Measurements from ENCODE around the gene PRDM7.

The PRDM7 gene

GRCh38 chr16:90035902-90036301 lies 41.2 kb downstream of the PRDM7 start:
- DNase-seq (ENCODE audit: low spot score) = no peak

- no peak for DNase-seq (ENCODE audit: low spot score)
Observed at GRCh38 chr16:90034504-90034903, 42.6 kb downstream of the PRDM7 start.

GRCh38 chr16:90033387-90033786 lies 43.7 kb downstream of the PRDM7 start:
- DNase-seq (ENCODE audit: low spot score) = no peak

DNA sequence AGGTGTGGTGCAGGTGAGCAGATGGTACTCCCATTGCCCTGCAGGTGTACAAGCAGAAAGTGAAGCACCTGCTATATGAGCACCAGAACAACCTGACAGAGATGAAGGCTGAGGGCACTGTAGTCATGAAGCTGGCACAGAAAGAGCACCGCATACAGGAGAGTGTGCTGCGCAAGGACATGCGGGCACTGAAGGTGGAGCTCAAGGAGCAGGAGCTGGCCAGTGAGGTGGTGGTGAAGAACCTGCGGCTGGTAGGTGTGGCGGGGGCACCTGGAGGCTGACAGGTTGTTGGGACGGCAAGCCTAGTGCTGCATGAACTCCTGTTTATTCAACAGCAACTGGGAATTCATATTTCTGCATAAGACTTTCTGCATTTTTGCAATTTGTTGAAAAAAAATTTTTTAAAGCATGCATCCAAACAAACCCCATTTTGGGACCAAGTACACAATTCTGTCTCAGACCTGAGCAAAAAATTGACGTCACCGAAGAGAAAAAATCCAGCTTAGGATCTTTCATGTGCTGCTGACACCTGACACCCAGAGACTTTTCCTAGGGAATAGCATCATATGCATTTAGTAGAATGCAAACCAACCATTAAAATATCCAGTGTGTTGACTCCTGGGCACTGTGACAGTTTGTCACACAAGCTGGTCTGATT lies 44.3 kb downstream of the PRDM7 start:
- DNase-seq (ENCODE audit: low spot score) = no peak

DNA sequence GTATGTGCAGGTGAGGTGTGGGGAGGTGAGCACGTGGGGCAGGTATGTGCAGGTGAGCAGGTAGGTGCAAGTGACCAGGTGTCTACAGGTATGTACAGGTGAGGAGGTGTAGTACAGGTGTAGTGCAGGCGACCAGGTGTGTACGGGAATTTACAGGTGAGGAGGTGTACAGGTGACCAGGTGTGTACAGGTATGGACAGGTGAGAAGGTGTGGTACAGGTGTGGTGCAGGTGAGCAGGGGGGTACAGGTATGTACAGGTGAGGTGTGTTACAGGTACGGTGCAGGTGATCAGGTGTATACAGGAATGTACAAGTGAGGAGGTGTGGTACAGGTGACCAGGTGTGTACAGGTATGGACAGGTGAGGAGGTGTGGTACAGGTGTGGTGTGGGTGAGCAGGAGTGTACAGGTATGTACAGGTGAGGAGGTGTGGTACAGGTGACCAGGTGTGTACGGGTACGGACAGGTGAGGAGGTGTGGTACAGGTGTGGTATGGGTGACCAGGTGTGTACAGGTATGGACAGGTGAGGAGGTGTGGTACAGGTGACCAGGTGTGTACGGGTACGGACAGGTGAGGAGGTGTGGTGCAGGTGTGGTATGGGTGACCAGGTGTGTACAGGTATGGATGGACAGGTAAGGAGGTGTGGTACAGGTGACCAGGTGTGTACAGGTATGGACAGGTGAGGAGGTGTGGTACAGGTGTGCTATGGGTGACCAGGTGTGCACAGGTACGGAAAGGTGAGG lies 45.0 kb downstream of the PRDM7 start:
- DNase-seq (ENCODE audit: low spot score) = peak; percentile 64

GRCh38 chr16:90031186-90031930 lies 45.8 kb downstream of the PRDM7 start:
- DNase-seq (ENCODE audit: low spot score) = no peak

- DNase-seq (ENCODE audit: low spot score) = no peak
Observed at GRCh38 chr16:90028985-90029384, 48.1 kb downstream of the PRDM7 start.

DNA sequence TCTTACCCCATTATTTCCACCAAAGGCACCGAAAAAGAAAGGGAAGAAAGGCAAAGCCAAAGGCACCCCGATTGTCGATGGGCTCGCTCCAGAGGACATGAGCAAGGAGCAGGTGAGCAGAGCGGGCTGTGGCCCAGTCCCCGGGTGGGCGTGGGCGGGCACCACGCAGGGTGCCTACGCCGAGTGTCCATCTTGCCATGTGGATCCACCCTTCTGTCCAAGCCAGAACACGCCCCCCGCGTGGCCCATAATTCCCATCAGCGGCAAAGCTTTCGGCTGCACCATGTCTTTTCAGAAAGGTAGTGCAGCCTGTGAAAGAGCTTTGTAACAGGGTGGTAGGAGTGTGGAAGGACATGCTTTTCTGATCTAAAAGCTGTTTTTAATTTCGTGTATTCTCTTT lies 49.5 kb downstream of the PRDM7 start:
- DNase-seq (ENCODE audit: low spot score) = no peak

GRCh38 chr16:90026135-90026534 lies 51.0 kb downstream of the PRDM7 start:
- DNase-seq (ENCODE audit: low spot score) = no peak

GRCh38 chr16:90023078-90023447 lies 54.1 kb downstream of the PRDM7 start:
- no peak for DNase-seq (ENCODE audit: low spot score)

GRCh38 chr16:90022209-90023077 lies 54.7 kb downstream of the PRDM7 start:
- peak; percentile 98 for DNase-seq (ENCODE audit: low spot score)

- no peak for DNase-seq (ENCODE audit: low spot score)
Observed at GRCh38 chr16:90020838-90021382, 56.2 kb downstream of the PRDM7 start.

- no peak for DNase-seq (ENCODE audit: low spot score)
Observed at GRCh38 chr16:90020260-90020837, 56.8 kb downstream of the PRDM7 start.

DNA sequence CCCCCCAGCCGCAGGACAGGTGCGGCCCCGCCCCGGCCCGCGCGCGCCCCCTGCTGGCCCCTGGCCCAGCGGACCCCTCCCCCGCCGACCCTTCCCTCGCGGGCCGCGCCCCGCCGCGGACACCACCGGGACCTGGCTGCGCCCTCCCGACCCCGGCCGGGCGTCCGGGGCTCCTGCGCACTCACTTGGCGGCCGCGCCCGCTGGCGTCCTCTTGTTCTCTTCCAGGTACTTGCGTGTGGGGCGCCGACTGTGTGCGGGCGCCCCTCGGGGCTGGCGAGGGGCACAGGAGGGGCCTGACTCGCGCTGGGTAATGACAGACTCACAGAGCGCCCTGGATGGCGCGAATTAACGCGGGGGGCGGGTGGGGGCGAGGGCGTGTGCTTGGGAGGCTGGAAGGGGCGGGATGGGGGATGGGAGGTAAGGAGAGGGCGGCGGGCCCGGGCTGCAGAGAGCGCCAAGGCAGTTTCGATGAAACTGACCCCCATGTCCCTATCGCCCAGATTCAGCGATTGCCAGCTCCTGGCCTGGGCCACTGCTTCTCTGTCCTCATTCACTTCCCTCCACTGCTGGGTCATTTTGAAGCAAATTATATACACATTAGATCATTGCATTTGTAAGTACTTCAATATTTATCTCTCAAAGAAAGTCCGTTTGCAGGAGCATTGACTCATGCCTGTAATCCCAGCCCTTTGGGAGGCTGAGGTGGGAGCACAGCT lies 57.4 kb downstream of the PRDM7 start:
- peak; percentile 68 for DNase-seq (ENCODE audit: low spot score)

DNA sequence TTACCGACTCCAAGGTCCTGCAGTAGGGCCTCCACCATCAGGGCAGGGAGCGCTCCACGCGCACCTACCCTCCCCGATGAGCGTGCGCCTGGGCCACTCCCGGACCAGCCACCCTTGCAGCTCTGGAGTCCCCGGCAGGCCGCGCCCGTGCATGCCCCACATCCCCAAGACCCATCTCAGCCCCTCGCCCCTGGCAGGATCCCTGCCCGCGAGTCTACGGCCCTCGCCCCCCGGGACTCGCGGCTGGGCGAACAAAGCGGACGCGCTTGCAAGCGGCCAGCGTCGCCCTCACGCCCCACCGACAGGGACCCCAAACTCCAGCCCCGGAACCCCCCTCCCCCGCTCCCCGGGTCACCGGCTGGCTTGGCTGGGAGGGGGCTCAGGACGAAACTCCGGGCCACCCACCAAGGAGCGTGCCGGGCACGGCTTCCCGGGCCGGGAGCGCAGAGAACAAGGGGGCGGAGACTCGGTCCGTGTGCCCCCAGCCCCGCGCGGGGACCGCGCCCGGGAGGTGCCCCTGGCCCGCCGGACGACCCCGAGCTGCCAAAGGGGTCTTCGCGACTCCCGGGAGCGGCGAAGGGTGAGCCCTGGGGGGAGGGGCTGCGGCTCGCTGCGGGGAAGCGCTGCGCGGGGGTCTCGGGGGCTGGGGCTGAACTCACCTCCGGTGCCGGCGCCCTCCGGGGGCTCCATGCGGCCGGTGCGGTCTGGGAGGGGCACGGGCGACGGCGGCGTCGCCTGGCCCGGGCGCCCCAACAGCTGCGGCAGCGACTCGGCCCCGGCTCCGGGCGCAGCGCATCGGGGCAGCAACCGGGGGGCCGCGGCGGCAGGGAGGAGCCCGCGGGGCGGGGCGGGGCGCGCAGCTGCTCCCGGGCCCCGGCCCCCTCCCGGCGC lies 58.2 kb downstream of the PRDM7 start, which contains the start of gene DBNDD1:
DBNDD1 (minus strand) TSS at position 805 of the 891 bp plus-strand sequence; CDS start at position 690, 115 bp downstream.
- DNase-seq (ENCODE audit: low spot score) = peak; percentile 44

DNA sequence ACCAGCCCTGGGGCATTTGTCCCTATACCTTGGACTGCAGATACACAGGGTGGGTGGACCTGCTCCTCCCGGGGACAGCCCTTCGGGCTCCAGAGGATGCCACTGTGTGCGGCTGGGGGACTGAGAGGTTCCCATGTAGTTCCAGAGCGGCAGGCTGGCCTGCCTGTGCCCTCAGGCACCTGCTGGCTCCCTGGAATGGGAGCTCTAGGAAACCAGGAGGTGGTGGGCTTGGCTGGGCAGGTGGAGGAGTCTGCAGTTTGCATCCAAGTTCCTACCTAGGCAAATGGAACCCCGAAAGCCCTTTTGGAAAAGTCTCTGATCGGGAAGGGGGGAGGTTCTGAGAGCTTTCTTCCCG lies 58.9 kb downstream of the PRDM7 start:
- no peak for DNase-seq (ENCODE audit: low spot score)

- no peak for DNase-seq (ENCODE audit: low spot score)
Observed at GRCh38 chr16:90016339-90016950, 60.7 kb downstream of the PRDM7 start.

DNA sequence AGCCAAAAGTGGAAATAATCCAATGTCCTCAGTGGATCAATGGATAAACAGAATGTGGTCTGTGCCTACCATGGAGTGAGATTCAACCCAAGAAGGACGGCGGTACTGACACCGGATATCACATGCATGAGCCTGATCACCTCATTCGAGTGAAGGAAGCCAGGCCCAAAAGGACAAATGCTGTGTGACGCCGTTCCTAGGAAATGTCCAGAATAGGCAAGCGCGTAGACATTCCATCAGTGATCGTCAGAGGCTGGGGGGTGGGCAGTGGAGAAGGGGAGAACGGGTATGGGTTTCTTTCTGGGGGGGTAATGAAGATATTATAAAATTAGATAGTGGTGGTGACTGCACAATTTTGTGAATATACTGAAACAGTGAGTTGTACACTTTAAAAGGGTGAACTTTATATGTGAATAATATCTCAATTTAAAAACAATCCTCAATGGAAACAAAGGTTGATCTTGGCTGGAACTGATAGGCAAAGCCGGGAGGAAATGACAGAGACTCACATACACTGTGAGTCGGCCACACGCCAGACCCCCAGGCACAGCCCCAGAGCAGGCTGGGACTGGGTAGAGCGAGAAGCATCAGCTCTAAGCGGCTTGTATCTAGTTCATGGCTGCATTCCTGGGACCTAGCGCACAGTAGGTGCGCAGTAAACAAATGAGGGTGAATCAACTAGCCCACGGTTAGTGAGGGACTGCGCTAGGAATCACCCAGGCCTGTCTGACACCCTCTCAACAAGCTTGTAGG lies 61.4 kb downstream of the PRDM7 start:
- no peak for DNase-seq (ENCODE audit: low spot score)

All from AG08396 (cell line).